Thyroid gland (tissue), 4 donors: Measurements from ENCODE around the gene NEBL. TPM values are rescaled to one million over a fixed set of nuclear protein-coding genes. Genes with fewer than 3 reads are reported as not detected.

Experiments used
- DNase-seq, 2 donors: peaks; one replicate each; pipeline ENCODE4 v3.0.0-alpha.2; 2019
- H3K27ac ChIP-seq, 3 donors: fragments of 200-600 bp; sonication (generic); 1 replicate in 2 of 3; 2 replicates in 1 of 3; pipeline ENCODE4 v1.5.1; 2016 to 2019; ENCODE audit warnings: mild to moderate bottlenecking in 1 of 3, moderate library complexity in 1 of 3
- H3K27me3 ChIP-seq: fragments of 200-600 bp; sonication (generic); one replicate; pipeline ENCODE4 v1.5.1; 2019
- H3K36me3 ChIP-seq, 2 donors: fragments of 200-600 bp; sonication (generic); one replicate each; pipeline ENCODE4 v1.5.1; 2016 to 2019
- H3K4me1 ChIP-seq, 2 donors: fragments of 200-600 bp; sonication (generic); one replicate each; pipeline ENCODE4 v1.5.1; 2017 to 2019
- H3K4me3 ChIP-seq, 3 donors: fragments of 200-600 bp; sonication (generic); replicated peaks in 1 of 3; 1 replicate in 2 of 3; 2 replicates in 1 of 3; pipeline ENCODE4 v1.5.1; 2016; ENCODE audit warnings: mild to moderate bottlenecking in 1 of 3
- H3K9me3 ChIP-seq: fragments of 200-600 bp; sonication (generic); one replicate; pipeline ENCODE4 v1.5.1; 2017
- POLR2A ChIP-seq, 2 donors: fragments of 450-650 bp; IDR thresholded peaks; one replicate each; pipeline ENCODE4 v1.6.1; 2017; ENCODE audit warnings: antibody characterized with exemption in 2 of 2, mild to moderate bottlenecking in 2 of 2, moderate library complexity in 1 of 2
- WGBS, 2 donors: methylation state at CpG; one replicate each; pipeline ENCODE4 v1.1.5; 2017; 5-methylcytosine and 5-hydroxymethylcytosine counted together
- intact Hi-C: fragments of 100-400 bp; cut with DNase I; formaldehyde crosslinking; loops from one replicate; pipeline ENCODE4 v1.15.1; 2023
- total RNA-seq, 4 donors: library from RNA; depleted of rRNA; stranded (reverse); fragments of >200 nt; gene quantifications; one replicate each; pipeline ENCODE4 v1.2.3, GENCODE V29; 2016
- TF ChIP-seq, protein P1 (sequence below), 6 experiments: fragments of 200-600 bp in 3 of 6; fragments of 450-650 bp in 3 of 6; sonication (generic) in 3 of 6; IDR thresholded peaks; one replicate each; pipeline ENCODE4 v1.5.1; 2016 to 2019; ENCODE audit warnings: antibody characterized with exemption in 6 of 6, mild to moderate bottlenecking in 2 of 6, inconsistent platforms in 1 of 6, moderate library complexity in 1 of 6

The NEBL gene
- total RNA-seq, 4 donors from 2014 or later: 163 to 269 (median 214) TPM

- no peak for DNase-seq
- Histone ChIP-seq H3K27ac (no peak overlapping the region), H3K4me3 (no peak overlapping the region), H3K36me3 (peaks cover 0 to 7% of the 10 kb centered on the region in 2 donors), H3K27me3 (no peaks in the 10 kb centered on the region), H3K9me3 (no peaks in the 10 kb centered on the region), H3K4me1 (no peaks in the 10 kb centered on the region)
- intact Hi-C loops: no loop called here
- 96% methylated on average over 2 of the region's 2 CpGs for WGBS, 2 donors
- TF ChIP-seq, protein P1, sequence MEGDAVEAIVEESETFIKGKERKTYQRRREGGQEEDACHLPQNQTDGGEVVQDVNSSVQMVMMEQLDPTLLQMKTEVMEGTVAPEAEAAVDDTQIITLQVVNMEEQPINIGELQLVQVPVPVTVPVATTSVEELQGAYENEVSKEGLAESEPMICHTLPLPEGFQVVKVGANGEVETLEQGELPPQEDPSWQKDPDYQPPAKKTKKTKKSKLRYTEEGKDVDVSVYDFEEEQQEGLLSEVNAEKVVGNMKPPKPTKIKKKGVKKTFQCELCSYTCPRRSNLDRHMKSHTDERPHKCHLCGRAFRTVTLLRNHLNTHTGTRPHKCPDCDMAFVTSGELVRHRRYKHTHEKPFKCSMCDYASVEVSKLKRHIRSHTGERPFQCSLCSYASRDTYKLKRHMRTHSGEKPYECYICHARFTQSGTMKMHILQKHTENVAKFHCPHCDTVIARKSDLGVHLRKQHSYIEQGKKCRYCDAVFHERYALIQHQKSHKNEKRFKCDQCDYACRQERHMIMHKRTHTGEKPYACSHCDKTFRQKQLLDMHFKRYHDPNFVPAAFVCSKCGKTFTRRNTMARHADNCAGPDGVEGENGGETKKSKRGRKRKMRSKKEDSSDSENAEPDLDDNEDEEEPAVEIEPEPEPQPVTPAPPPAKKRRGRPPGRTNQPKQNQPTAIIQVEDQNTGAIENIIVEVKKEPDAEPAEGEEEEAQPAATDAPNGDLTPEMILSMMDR (IDR thresholded peaks at IDR 0.05): no peak
- no peak for TF ChIP-seq POLR2A (IDR thresholded peaks at IDR 0.05)
Measured at GRCh38 chr10:20853276-20853675, 43.8 kb downstream of the NEBL start.

- TF ChIP-seq POLR2A (IDR thresholded peaks at IDR 0.05): no peak
- TF ChIP-seq, protein P1 (IDR thresholded peaks at IDR 0.05): no peak
- peaks cover 0 to 6% of the 10 kb centered on the region in 2 donors for H3K36me3 ChIP-seq
- DNase-seq: no peak
- H3K4me1 ChIP-seq: no peaks in the 10 kb centered on the region
- no peaks in the 10 kb centered on the region for H3K27me3 ChIP-seq
- intact Hi-C loops: no loop called here
- 97% methylated on average over 10 of the region's 10 CpGs for WGBS, 2 donors
- H3K27ac ChIP-seq: no peak overlapping the region
- no peaks in the 10 kb centered on the region for H3K9me3 ChIP-seq
- H3K4me3 ChIP-seq: no peak overlapping the region
Measured at GRCh38 chr10:20852303-20852702, 44.8 kb downstream of the NEBL start.

- H3K4me3 ChIP-seq: no peak overlapping the region
- H3K9me3 ChIP-seq: no peaks in the 10 kb centered on the region
- DNase-seq: no peak
- H3K36me3 ChIP-seq: peaks cover 0 to 5% of the 10 kb centered on the region in 2 donors
- intact Hi-C loops: no loop called here
- TF ChIP-seq, protein P1 (IDR thresholded peaks at IDR 0.05): no peak
- no peak for TF ChIP-seq POLR2A (IDR thresholded peaks at IDR 0.05)
- WGBS, 2 donors: 86 to 95% methylated on average over 2 of the region's 2 CpGs
- no peaks in the 10 kb centered on the region for H3K4me1 ChIP-seq
- H3K27ac ChIP-seq: no peak overlapping the region
- no peaks in the 10 kb centered on the region for H3K27me3 ChIP-seq
Measured at GRCh38 chr10:20847512-20847911, 49.6 kb downstream of the NEBL start.

- H3K4me1 ChIP-seq: no peaks in the 10 kb centered on the region
- H3K36me3 ChIP-seq: peaks cover 0 to 5% of the 10 kb centered on the region in 2 donors
- H3K9me3 ChIP-seq: no peaks in the 10 kb centered on the region
- intact Hi-C loops: no loop called here
- no peak for DNase-seq
- H3K27me3 ChIP-seq: no peaks in the 10 kb centered on the region
- no peak overlapping the region for H3K27ac ChIP-seq
- TF ChIP-seq, protein P1 (IDR thresholded peaks at IDR 0.05): no peak
- TF ChIP-seq POLR2A (IDR thresholded peaks at IDR 0.05): no peak
- no peak overlapping the region for H3K4me3 ChIP-seq
- WGBS, 2 donors: 79 to 81% methylated on average over 2 of the region's 2 CpGs
Measured at GRCh38 chr10:20846263-20846662, 50.8 kb downstream of the NEBL start.

DNA sequence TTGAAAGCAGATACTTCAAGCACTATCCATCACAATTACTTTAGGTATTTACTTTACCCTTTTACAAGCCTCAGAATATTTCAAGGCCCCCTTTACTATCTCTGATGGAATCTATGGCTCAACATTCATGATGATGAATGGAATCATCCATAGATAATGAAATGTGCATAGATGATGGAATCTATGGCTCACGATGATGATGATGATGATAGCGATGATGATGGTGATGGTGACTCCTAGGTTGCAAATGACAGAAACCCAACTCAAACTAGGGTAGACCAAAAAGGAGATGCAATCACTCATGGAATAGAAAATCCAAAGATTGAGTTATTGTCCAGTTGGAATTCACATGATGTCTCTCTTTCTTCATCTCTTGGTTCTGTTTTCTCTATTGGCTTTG, 55.7 kb downstream of the NEBL start:
- no peaks in the 10 kb centered on the region for H3K9me3 ChIP-seq
- no peak overlapping the region for H3K4me3 ChIP-seq
- TF ChIP-seq, protein P1 (IDR thresholded peaks at IDR 0.05): no peak
- no peak for TF ChIP-seq POLR2A (IDR thresholded peaks at IDR 0.05)
- intact Hi-C loops: no loop called here
- H3K4me1 ChIP-seq: no peaks in the 10 kb centered on the region
- H3K36me3 ChIP-seq: peaks cover 0 to 18% of the 10 kb centered on the region in 2 donors
- no peak overlapping the region for H3K27ac ChIP-seq
- no peaks in the 10 kb centered on the region for H3K27me3 ChIP-seq
- DNase-seq: no peak
- 92 to 96% methylated on average over 2 of the region's 2 CpGs for WGBS, 2 donors
